Skeletal muscle cell (primary cell): Measurements from ENCODE around the gene CFAP61.

ENCODE experiments used
- DNase-seq: peaks from one replicate; pipeline ENCODE4 v3.0.0-alpha.2; 2010; ENCODE audit warnings: low read depth
- H3K4me3 ChIP-seq: 2 replicates; pipeline ENCODE4 v1.5.1; 2011; ENCODE audit warnings: low read depth, mild to moderate bottlenecking, control low read depth, low read length, moderate library complexity

CFAP61 gene

GRCh38 chr20:20139403-20139802 is 87.1 kb downstream of the CFAP61 start:
- no peak for DNase-seq
- H3K4me3 ChIP-seq = no peak overlapping the region

- H3K4me3 ChIP-seq = no peak overlapping the region
- no peak for DNase-seq
Measured at GRCh38 chr20:20143165-20143564, 90.8 kb downstream of the CFAP61 start.

DNA sequence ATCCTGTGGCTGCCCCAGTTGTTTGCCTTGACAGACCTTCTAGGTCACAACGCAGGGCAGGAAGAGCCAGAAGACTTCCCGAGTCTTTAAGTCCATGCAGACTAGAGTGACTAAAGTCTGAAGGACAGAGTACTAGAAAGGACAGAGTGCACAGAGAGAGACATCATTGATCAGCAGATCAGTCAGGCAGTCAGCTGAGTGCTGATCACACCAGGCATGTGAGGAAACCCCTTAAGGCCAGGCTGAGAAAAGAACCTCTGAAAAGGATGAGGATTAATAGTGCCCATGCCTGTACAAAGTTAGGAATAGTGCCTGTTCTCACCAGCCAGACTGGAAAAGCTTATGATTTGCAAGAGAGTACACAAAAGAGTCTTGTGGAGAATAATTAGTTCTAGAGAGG is 91.3 kb downstream of the CFAP61 start:
- no peak overlapping the region for H3K4me3 ChIP-seq
- no peak for DNase-seq

GRCh38 chr20:20148779-20149178 is 96.4 kb downstream of the CFAP61 start:
- DNase-seq = no peak
- H3K4me3 ChIP-seq = no peak overlapping the region

DNA sequence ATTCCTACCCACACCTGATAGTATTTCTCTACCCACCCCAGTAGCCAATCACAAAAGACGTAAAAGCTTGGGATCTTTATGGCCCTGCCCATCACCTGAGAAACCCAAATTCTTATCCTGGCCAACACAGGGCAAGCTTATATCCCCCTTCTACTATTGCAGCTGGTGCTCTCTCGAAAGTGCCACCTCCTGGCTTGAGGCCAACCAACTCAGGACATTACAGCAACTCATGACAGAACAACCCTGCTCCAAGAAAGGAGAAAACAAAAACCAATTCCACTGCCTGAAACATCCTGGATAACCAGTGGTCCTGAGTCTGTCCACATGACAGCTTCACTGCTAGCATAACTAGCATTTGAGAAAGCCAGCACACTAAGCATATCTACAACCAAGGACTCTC is 97.9 kb downstream of the CFAP61 start:
- DNase-seq = no peak
- no peak overlapping the region for H3K4me3 ChIP-seq

GRCh38 chr20:20160520-20160919 is 108.2 kb downstream of the CFAP61 start:
- no peak overlapping the region for H3K4me3 ChIP-seq
- no peak for DNase-seq

- H3K4me3 ChIP-seq = no peak overlapping the region
- DNase-seq = no peak
Measured at GRCh38 chr20:20161611-20162010, 109.3 kb downstream of the CFAP61 start.

- no peak for DNase-seq
- no peak overlapping the region for H3K4me3 ChIP-seq
Measured at GRCh38 chr20:20167698-20168097, 115.4 kb downstream of the CFAP61 start.

GRCh38 chr20:20173254-20173653 is 120.9 kb downstream of the CFAP61 start:
- DNase-seq = no peak
- H3K4me3 ChIP-seq = no peak overlapping the region

DNA sequence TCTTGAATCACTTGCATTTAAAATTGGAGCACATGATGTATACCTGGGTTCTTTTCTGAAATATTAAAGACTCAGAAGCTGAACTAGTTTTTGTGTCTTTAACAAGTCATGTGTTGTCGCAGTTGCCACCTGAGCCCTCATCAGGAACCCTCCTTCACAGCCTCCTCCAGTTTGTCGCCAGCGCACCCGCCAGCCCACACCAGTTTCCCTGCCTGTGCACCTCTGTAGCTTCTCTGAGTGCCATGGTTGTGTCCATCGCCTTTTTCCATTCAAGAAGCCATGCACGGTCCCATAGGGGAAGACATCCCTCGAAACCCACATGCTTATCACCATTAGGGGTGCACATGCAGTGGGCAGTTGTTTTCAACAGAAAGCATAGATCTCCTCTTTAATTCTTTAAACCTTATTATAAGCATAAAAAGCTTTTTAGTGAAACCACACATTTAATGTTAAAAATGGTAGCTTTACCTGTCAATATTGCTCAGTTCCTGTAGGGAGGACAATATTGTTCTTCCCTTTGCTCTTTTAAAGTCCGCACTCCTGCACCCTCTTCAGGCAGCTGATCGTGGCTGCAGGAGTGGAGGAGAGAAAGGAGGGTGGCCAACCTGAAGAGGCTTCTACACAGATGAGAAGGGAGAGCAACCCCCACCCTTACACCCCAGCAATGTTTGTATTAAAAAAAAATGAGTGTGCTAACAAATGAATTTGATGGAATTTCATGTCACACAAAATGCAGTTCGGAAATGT is 121.9 kb downstream of the CFAP61 start:
- no peak for DNase-seq
- H3K4me3 ChIP-seq = no peak overlapping the region

DNA sequence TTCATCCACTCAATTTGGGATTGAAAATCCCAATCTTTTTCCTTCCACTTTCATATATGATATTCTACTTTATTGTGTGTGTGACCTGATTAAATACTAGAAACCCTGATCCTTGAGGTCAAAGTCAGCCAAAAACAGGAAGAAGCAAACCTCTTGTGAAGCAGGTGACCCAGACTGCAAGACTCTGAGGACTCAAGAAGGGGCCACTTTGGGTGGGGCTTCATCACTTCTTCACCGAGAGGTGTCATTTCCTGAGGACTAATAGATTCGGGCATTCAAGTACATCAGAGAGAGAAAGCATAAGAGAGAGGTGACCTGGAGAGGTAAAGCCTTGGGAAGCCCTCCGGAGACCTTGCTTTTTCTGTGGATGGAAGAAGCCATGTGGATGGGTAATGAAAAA is 129.0 kb downstream of the CFAP61 start:
- no peak overlapping the region for H3K4me3 ChIP-seq
- DNase-seq = no peak

DNA sequence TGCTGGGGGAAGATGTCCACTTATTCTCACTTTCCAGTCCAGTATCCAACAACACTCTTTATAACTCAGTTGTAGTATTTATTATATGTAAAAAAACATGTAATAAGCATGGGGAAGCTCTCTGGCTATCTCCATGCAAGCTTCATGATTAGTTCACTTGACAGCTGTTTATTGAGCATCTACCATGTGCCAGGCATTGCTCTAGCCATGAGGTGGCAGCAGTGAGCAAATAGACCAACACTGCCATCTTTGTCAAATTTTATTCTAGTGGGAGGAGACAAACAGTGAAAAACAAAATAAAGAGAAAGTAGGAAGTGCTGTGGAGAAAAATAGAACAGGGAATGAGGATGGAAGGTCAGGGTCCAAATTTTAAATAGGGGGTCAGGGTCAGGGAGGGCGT is 131.8 kb downstream of the CFAP61 start:
- H3K4me3 ChIP-seq = no peak overlapping the region
- DNase-seq = no peak

GRCh38 chr20:20184706-20185105 is 132.4 kb downstream of the CFAP61 start:
- H3K4me3 ChIP-seq = no peak overlapping the region
- DNase-seq = no peak

DNA sequence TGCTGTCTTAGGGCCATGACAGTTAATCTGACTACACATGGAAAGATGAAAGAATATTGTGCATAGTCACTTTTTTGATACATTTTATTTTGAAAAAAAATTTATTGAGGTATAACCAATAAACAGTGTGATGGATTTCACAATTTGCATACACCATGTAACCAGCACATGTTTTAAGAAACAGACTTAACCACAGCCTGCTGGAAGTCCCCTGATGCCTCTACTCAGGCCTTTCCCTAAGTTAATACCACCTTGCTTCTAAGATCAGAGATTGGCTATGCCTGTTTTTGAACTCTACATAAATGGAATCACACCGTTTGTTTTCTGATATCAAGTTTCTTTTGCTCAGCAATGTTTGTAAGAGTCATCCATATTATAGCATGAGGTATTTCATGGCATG is 136.3 kb downstream of the CFAP61 start:
- H3K4me3 ChIP-seq = no peak overlapping the region
- DNase-seq = no peak

DNA sequence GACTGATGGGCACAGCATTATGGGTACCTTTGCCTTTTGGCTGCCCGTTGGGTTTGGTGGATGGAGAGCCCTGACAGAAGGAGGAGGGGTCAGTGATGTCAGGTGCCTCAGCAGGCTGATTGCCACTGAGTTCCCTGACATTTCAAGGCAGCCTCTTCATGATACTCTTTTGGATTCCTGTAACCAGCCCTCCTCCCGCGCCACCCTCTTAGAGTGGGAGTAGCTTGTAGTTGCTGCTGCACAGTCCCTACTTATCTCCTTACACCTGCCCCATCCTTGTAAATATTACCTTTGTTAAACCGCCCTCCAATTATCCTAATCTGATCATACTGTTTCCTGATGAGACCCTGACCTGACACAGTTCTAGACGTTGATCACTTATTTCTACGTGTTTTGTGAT is 140.0 kb downstream of the CFAP61 start:
- no peak overlapping the region for H3K4me3 ChIP-seq
- DNase-seq = no peak

GRCh38 chr20:20195021-20195705 is 142.8 kb downstream of the CFAP61 start:
- no peak for DNase-seq

GRCh38 chr20:20196610-20197009 is 144.3 kb downstream of the CFAP61 start:
- no peak for DNase-seq
- no peak overlapping the region for H3K4me3 ChIP-seq

More at GRCh38 chr20:20195021-20195705, 142.8 kb downstream of the CFAP61 start:
- no peak overlapping the region for H3K4me3 ChIP-seq

DNA sequence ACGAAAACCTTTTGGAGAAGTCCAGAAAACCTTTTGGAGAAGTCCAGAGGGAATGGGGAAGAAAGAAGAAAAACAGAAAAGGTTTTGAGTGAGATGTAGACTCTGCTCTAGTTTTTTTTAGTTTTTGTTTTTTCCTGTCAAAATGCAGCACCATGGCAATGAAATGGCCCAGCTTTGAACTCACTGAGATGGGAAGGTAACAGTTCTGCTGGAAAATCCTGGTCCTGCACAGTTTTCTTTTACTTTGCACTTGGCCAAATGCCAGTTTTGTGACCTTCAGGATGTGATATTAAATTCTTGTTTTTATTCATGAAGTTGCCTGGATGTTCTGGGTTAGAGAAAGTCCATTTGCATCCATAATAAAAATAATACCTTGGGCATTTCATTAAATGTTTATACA is 145.7 kb downstream of the CFAP61 start:
- no peak for DNase-seq
- no peak overlapping the region for H3K4me3 ChIP-seq

DNA sequence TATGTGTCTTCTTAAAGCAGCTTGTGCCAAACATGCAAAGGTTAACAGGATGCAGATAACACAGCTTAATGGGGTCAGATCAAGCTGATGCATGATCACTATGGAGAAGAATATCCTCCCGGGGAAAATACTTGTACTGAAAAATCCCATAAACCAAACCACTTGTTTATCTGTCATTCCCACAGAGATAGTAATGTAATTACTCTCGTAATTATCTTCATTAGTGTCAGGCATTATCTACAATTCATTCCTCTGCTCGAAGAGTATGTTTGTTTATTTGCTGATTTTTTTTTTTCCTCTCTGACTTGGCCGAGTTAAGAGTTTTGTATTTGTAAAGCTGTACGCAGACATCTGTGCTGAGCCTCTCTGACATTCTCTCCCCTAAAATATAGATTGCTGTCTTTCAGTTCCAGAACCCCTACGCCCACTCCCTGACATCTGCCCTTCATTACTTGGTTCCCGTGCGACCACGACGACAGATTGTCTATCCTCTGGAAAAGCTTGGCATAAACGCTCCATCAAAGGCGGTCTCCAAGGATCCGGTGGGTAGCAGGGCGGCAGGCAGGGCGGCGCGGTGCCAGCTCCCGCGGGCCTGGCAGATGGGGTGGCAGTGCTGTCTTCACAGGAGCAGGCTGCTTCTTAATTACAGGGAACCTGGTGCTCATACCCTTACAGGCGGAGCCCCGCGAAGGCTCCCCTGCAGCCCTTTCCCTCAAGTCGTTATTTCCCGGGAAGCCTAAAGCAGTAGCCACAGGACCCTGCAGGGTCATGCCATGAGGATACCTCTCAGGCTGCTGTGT is 147.2 kb downstream of the CFAP61 start:
- no peak for DNase-seq

GRCh38 chr20:20201124-20201523 is 148.8 kb downstream of the CFAP61 start:
- H3K4me3 ChIP-seq = no peak overlapping the region
- no peak for DNase-seq

More for the DNA sequence above, 147.2 kb downstream of the CFAP61 start:
- no peak overlapping the region for H3K4me3 ChIP-seq
